ENCODE data around the gene TMEM147. TPM values are rescaled to one million over a fixed set of nuclear protein-coding genes. Genes with fewer than 3 reads are reported as not detected.
"Not testable (repeated sequence)": the region's sequence is repeated elsewhere in the genome, so short reads cannot be mapped to it uniquely, and the experiment has no call there.

The TMEM147 gene
- total RNA-seq, 2 donors from 2014 or later: 49.7 to 75.8 TPM

DNA sequence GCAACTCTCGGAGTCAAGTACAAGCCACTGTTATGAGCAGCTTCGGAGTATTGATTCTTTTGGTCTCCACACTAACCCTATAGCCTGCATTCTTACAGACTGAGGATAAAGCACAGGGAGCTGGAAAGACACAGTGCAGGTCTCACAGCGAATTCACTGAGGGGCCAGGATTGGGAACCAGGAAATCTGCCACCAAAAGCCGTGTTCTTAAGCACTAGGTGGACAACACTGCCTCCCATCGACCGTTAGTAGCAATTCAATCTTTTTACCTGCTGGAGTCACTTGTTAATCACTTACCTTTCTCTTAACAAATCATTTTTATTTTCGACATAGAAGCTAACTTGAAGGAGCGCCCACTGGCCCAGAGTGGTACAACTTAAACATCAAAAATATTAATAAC lies 46.8 kb downstream of the TMEM147 start:
- no peaks in the 10 kb centered on the region for H3K36me3 ChIP-seq
- H3K4me3 ChIP-seq: no peak overlapping the region
- no peaks in the 10 kb centered on the region for H3K9me3 ChIP-seq
- no peaks in the 10 kb centered on the region for H3K4me1 ChIP-seq (ENCODE audit: control insufficient read depth in 1 of 2, low read depth in 2 of 2)
- no peak overlapping the region for H3K27ac ChIP-seq
- ATAC-seq (ENCODE audit: insufficient number of reproducible peaks, low FRiP score, low read depth): no peak
- H3K27me3 ChIP-seq (replicated peaks; ENCODE audit: insufficient read depth): no peaks in the 10 kb centered on the region
- TF ChIP-seq CTCF (IDR thresholded peaks at IDR 0.05): no peak
- DNase-seq (ENCODE audit: low spot score): no peak

DNA sequence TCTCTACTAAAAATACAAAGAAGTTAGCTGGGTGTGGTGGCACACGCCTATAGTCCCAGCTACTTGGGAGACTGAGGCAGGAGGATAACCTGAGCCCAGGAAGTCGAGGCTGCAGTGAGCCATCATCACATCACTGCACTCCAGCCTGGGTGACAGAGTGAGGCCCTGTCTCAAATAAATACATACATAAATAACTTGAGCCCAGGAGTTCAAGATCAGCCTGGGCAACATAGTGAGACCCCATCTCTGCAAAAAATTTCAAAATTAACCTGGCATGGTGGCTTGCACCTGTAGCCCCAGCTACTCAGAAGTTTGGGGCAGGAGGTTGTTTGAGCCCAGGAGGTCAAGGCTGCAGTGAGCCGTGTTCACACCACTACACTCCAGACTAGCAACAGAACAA lies 49.6 kb downstream of the TMEM147 start:
- not testable (repeated sequence) for H3K9me3 ChIP-seq; H3K4me1 ChIP-seq (ENCODE audit: control insufficient read depth in 1 of 2, low read depth in 2 of 2); H3K27ac ChIP-seq; DNase-seq (ENCODE audit: low spot score); ATAC-seq (ENCODE audit: insufficient number of reproducible peaks, low FRiP score, low read depth); H3K4me3 ChIP-seq; H3K27me3 ChIP-seq (replicated peaks; ENCODE audit: insufficient read depth); H3K36me3 ChIP-seq

DNA sequence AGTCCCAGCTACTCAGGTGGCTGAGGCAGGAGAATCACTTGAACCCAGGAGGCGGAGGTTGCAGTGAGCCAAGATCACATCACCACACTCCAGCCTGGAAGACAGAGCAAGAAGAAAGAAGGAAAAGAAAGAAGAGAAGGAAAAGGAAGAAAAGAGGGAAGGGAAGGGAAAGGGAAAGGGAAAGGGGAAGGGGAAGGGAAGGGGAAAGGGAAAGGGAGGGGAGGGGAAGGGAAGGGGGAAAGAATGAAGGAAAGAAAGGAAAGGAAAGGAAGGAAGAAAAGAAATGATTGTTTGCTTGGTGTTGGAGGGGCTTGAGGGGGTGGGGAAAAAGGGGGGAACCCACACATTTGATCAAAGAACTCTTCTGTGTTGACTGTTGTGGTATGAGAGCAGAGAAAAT lies 50.5 kb downstream of the TMEM147 start:
- no peaks in the 10 kb centered on the region for H3K4me1 ChIP-seq (ENCODE audit: control insufficient read depth in 1 of 2, low read depth in 2 of 2)
- H3K4me3 ChIP-seq: no peak overlapping the region
- no peaks in the 10 kb centered on the region for H3K36me3 ChIP-seq
- no peak overlapping the region for H3K27ac ChIP-seq
- no peak for ATAC-seq (ENCODE audit: insufficient number of reproducible peaks, low FRiP score, low read depth)
- no peak for DNase-seq (ENCODE audit: low spot score)
- TF ChIP-seq CTCF (IDR thresholded peaks at IDR 0.05): no peak
- no peaks in the 10 kb centered on the region for H3K9me3 ChIP-seq
- no peaks in the 10 kb centered on the region for H3K27me3 ChIP-seq (replicated peaks; ENCODE audit: insufficient read depth)

GRCh38 chr19:35596366-35596999 lies 51.1 kb downstream of the TMEM147 start:
- Histone ChIP-seq H3K4me3 (no peak overlapping the region), H3K4me1 (ENCODE audit: control insufficient read depth in 1 of 2, low read depth in 2 of 2) (no peaks in the 10 kb centered on the region), H3K27me3 (replicated peaks; ENCODE audit: insufficient read depth) (no peaks in the 10 kb centered on the region), H3K27ac (no peak overlapping the region), H3K36me3 (no peaks in the 10 kb centered on the region), H3K9me3 (no peaks in the 10 kb centered on the region)
- ATAC-seq (ENCODE audit: insufficient number of reproducible peaks, low FRiP score, low read depth) (no peak), DNase-seq (ENCODE audit: low spot score) (no peak)
- TF ChIP-seq CTCF (IDR thresholded peaks at IDR 0.05): no peak

Other genes with a start within 250 kb of the TMEM147 start
- 1 to 10 TPM; 1.4 to 3.6 TPM for gene CD22, start 216.4 kb upstream of the TMEM147 start, total RNA-seq
- gene FFAR1, start 197.7 kb upstream of the TMEM147 start, total RNA-seq: not detected
- gene FFAR3, start 187.2 kb upstream of the TMEM147 start, total RNA-seq: not detected
- gene GPR42, start 174.6 kb upstream of the TMEM147 start, total RNA-seq: not detected
- under 1 TPM in 1 of 2 donors, not detected in 1; 0.92 TPM for gene FFAR2, start 97.4 kb upstream of the TMEM147 start, total RNA-seq
- gene KRTDAP, start 55.2 kb upstream of the TMEM147 start, total RNA-seq: 10 to 100 TPM in 1 of 2 donors, not detected in 1; 29.6 TPM
- 10 to 100 TPM; 26.1 to 53.7 TPM for gene DMKN, start 32.0 kb upstream of the TMEM147 start, total RNA-seq
- gene SBSN, start 17.3 kb upstream of the TMEM147 start, total RNA-seq: 1 to 10 TPM in 1 of 2 donors, not detected in 1; 1.5 TPM
- gene GAPDHS, start 12.2 kb upstream of the TMEM147 start, total RNA-seq: not detected
- under 1 TPM in 1 of 2 donors, not detected in 1; 0.35 TPM for gene ATP4A, start 18.0 kb downstream of the TMEM147 start, total RNA-seq
- gene PMIS2, start 40.5 kb downstream of the TMEM147 start, total RNA-seq: not detected
- gene HAUS5, start 67.1 kb downstream of the TMEM147 start, total RNA-seq: 10 to 100 TPM in 1 of 2 donors, 1 to 10 TPM in 1; 8.4 to 13.9 TPM
- 10 to 100 TPM; 47.2 to 53.8 TPM for gene RBM42, start 83.4 kb downstream of the TMEM147 start, total RNA-seq
- not detected for gene ETV2, start 96.1 kb downstream of the TMEM147 start, total RNA-seq
- 100 to 1,000 TPM; 258 to 386 TPM for gene COX6B1, start 102.7 kb downstream of the TMEM147 start, total RNA-seq
- gene UPK1A, start 120.9 kb downstream of the TMEM147 start, total RNA-seq: not detected
- gene ZBTB32, start 158.9 kb downstream of the TMEM147 start, total RNA-seq: not detected
- gene KMT2B, start 172.4 kb downstream of the TMEM147 start, total RNA-seq: 10 to 100 TPM; 26.4 to 31.3 TPM
- 10 to 100 TPM in 1 of 2 donors, 1 to 10 TPM in 1; 6.9 to 13.1 TPM for gene IGFLR1, start 196.8 kb downstream of the TMEM147 start, total RNA-seq
- 10 to 100 TPM; 34.4 to 42.6 TPM for gene U2AF1L4, start 199.8 kb downstream of the TMEM147 start, total RNA-seq
- 10 to 100 TPM; 25.5 to 30.1 TPM for gene PSENEN, start 200.0 kb downstream of the TMEM147 start, total RNA-seq
- gene LIN37, start 202.9 kb downstream of the TMEM147 start, total RNA-seq: 10 to 100 TPM in 1 of 2 donors, 1 to 10 TPM in 1; 9.9 to 30.5 TPM
- 100 to 1,000 TPM in 1 of 2 donors, 10 to 100 TPM in 1; 78.6 to 130 TPM for gene HSPB6, start 211.4 kb downstream of the TMEM147 start, total RNA-seq
- 10 to 100 TPM; 11.1 to 16.6 TPM for gene PROSER3, start 212.6 kb downstream of the TMEM147 start, total RNA-seq
- gene ARHGAP33, start 229.9 kb downstream of the TMEM147 start, total RNA-seq: 10 to 100 TPM; 15.4 to 30.7 TPM

All from thoracic aorta (tissue), 2 donors.